Smooth muscle cell (in vitro differentiated cells): ENCODE data around the gene ADM. TPM values are rescaled to one million over a fixed set of nuclear protein-coding genes. Genes with fewer than 3 reads are reported as not detected.

Source experiments
- DNase-seq: peaks from one replicate; lab custom pipeline; 2025; ENCODE audit not compliant: unreplicated experiment; lab: John Stamatoyannopoulos, UW
- H2AFZ ChIP-seq: fragments of 200-600 bp; sonication (generic); 2 replicates; pipeline ENCODE4 v1.6.0; 2016; ENCODE audit warnings: antibody characterized with exemption, low read depth, mild to moderate bottlenecking
- H3F3A ChIP-seq: fragments of 200-600 bp; sonication (generic); 2 replicates; pipeline ENCODE4 v1.6.0; 2017; ENCODE audit warnings: antibody characterized with exemption, low read depth
- H3K27ac ChIP-seq: fragments of 200-600 bp; sonication (generic); 2 replicates; pipeline ENCODE4 v1.5.1; 2016; ENCODE audit warnings: low read depth, mild to moderate bottlenecking
- H3K27me3 ChIP-seq: fragments of 200-600 bp; sonication (generic); 2 replicates; pipeline ENCODE4 v1.6.1; 2016; ENCODE audit warnings: low read depth, mild to moderate bottlenecking
- H3K36me3 ChIP-seq: fragments of 200-600 bp; sonication (generic); 2 replicates; pipeline ENCODE4 v1.5.1; 2016; ENCODE audit warnings: low read depth
- H3K4me1 ChIP-seq: fragments of 200-600 bp; sonication (generic); 2 replicates; pipeline ENCODE4 v1.5.1; 2016; ENCODE audit warnings: low read depth
- H3K4me2 ChIP-seq: fragments of 200-600 bp; sonication (generic); 2 replicates; pipeline ENCODE4 v1.6.0; 2016; ENCODE audit warnings: mild to moderate bottlenecking
- H3K4me3 ChIP-seq: fragments of 200-600 bp; sonication (generic); 2 replicates; pipeline ENCODE4 v1.5.1; 2016; ENCODE audit warnings: mild to moderate bottlenecking
- H3K79me2 ChIP-seq: fragments of 200-600 bp; sonication (generic); 2 replicates; pipeline ENCODE4 v1.6.0; 2016; ENCODE audit warnings: low read depth, mild to moderate bottlenecking
- H3K9ac ChIP-seq: fragments of 200-600 bp; sonication (generic); 2 replicates; pipeline ENCODE4 v1.6.0; 2016; ENCODE audit warnings: low read depth
- H3K9me3 ChIP-seq: fragments of 200-600 bp; sonication (generic); replicated peaks from 2 replicates; pipeline ENCODE4 v1.5.1; 2016; ENCODE audit warnings: low read depth
- H4K20me1 ChIP-seq: fragments of 200-600 bp; sonication (generic); 2 replicates; pipeline ENCODE4 v1.6.0; 2016; ENCODE audit warnings: low read depth
- CTCF ChIP-seq: fragments of 200-600 bp; sonication (generic); IDR thresholded peaks from 2 replicates; pipeline ENCODE4 v1.5.1; 2017; ENCODE audit warnings: borderline replicate concordance, mild to moderate bottlenecking, antibody characterized with exemption; ENCODE audit not compliant: insufficient read depth, poor library complexity, severe bottlenecking
- WGBS: methylation state at CpG from one replicate; pipeline ENCODE4 v1.1.7; 2016; ENCODE audit warnings: low lambda C conversion rate; 5-methylcytosine and 5-hydroxymethylcytosine counted together
- polyA plus RNA-seq: library from polyadenylated mRNA; unstranded; fragments of >200 nt; fragmentation: Nextera tagmentation; extraction: Ambion mirVana; gene quantifications from 2 replicates; pipeline ENCODE4 v1.2.1, GENCODE V29; 2016
- total RNA-seq: library from RNA; depleted of rRNA; stranded (reverse); fragments of >200 nt; gene quantifications from 2 replicates; pipeline ENCODE4 v1.2.3, GENCODE V29; 2014

The ADM gene
- total and polyA plus RNA-seq, 2 experiments from 2014 or later = 47.6 to 53.0 TPM

GRCh38 chr11:10308201-10308954, 3.5 kb downstream of the ADM start:
- no peak for TF ChIP-seq CTCF
- DNase-seq = no peak
- Histone ChIP-seq H3K4me3 (peak overlapping the region; percentile 65), H3K9me3 (no peaks in the 10 kb centered on the region), H3K4me2 (peak overlapping the region; percentile 90), H3K36me3 (no peaks in the 10 kb centered on the region), H3K9ac (peak overlapping the region; percentile 79), H3K27ac (peak overlapping the region; percentile 79), H4K20me1 (peaks cover 22% of the 10 kb centered on the region), H2AFZ (peak overlapping the region; percentile 56), H3K4me1 (peaks cover 29% of the 10 kb centered on the region), H3F3A (peaks cover 6% of the 10 kb centered on the region), H3K27me3 (no peaks in the 10 kb centered on the region), H3K79me2 (peaks cover 5% of the 10 kb centered on the region)
- WGBS = 27% methylated on average over 16 of the region's 16 CpGs

- H3K27me3 ChIP-seq = no peaks in the 10 kb centered on the region
- H3K9me3 ChIP-seq = no peaks in the 10 kb centered on the region
- H3K4me3 ChIP-seq = no peak overlapping the region
- DNase-seq = no peak
- no peak overlapping the region for H3K9ac ChIP-seq
- H4K20me1 ChIP-seq = peaks cover 22% of the 10 kb centered on the region
- peaks cover 6% of the 10 kb centered on the region for H3F3A ChIP-seq
- H2AFZ ChIP-seq = no peak overlapping the region
- no peak for TF ChIP-seq CTCF
- H3K36me3 ChIP-seq = no peaks in the 10 kb centered on the region
- WGBS = 55% methylated on average over 12 of the region's 12 CpGs
- H3K27ac ChIP-seq = no peak overlapping the region
- peaks cover 19% of the 10 kb centered on the region for H3K4me1 ChIP-seq
- H3K4me2 ChIP-seq = no peak overlapping the region
- H3K79me2 ChIP-seq = peaks cover 5% of the 10 kb centered on the region
Observed at GRCh38 chr11:10309163-10310093, 4.6 kb downstream of the ADM start.

GRCh38 chr11:10310301-10310841, 5.5 kb downstream of the ADM start:
- H4K20me1 ChIP-seq = peaks cover 18% of the 10 kb centered on the region
- TF ChIP-seq CTCF = no peak
- no peak overlapping the region for H2AFZ ChIP-seq
- H3K4me3 ChIP-seq = no peak overlapping the region
- peaks cover 5% of the 10 kb centered on the region for H3K79me2 ChIP-seq
- H3F3A ChIP-seq = peaks cover 6% of the 10 kb centered on the region
- no peak overlapping the region for H3K27ac ChIP-seq
- DNase-seq = no peak
- H3K4me2 ChIP-seq = no peak overlapping the region
- WGBS = 93% methylated on average over 3 of the region's 3 CpGs
- H3K9me3 ChIP-seq = no peaks in the 10 kb centered on the region
- H3K36me3 ChIP-seq = no peaks in the 10 kb centered on the region
- H3K4me1 ChIP-seq = peaks cover 19% of the 10 kb centered on the region
- no peak overlapping the region for H3K9ac ChIP-seq
- H3K27me3 ChIP-seq = no peaks in the 10 kb centered on the region
